ENCODE data around the gene CD44.
"Not testable (repeated sequence)": the region's sequence is repeated elsewhere in the genome, so short reads cannot be mapped to it uniquely, and the experiment has no call there.

Gene CD44

DNA sequence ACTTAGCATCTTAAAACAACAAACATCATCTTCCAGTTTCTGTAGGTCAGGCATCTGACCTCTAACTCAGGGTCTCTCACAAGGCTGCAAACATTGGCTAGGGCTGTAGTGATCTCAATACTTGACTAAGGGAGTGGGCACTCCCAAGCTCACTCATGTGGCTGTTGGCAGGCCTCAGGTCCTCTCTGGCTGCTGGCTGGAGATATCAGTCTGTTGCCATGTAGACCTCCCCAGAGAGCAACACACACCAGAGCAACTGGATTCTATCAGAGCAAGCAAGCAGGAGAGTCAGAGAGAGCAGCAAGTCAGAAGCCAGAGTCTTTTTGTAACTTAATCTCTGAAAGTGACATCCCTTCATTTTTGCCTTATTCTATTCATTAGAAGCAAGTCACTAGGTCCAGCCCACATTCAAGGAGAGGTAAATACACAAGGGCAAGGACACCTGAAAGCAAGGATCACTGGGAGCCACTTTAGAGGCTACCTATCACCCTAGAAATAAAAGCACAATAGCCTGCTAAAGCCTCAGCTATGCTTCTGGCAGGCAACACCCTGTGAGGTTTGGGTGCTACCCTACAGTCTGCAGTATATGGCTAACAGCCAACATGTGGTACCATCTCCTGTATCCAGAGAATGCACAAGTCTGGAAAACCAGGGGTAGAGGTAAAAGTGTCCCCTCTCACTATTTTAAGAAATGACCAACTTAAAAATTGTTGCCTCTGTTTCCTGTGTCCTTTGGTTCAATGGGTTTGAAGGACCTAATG lies 33.5 kb upstream of the CD44 start:
- DNase-seq: no peak
- H3K27ac Mint-ChIP-seq: no peak overlapping the region
- H3K4me3 Mint-ChIP-seq: no peak overlapping the region
- no peaks in the 10 kb centered on the region for H3K27me3 Mint-ChIP-seq
- no peaks in the 10 kb centered on the region for H3K36me3 Mint-ChIP-seq (ENCODE audit: low read depth)
- peaks cover 39% of the 10 kb centered on the region for H3K4me1 Mint-ChIP-seq (ENCODE audit: low read depth)
- no peaks in the 10 kb centered on the region for H3K9me3 Mint-ChIP-seq

DNA sequence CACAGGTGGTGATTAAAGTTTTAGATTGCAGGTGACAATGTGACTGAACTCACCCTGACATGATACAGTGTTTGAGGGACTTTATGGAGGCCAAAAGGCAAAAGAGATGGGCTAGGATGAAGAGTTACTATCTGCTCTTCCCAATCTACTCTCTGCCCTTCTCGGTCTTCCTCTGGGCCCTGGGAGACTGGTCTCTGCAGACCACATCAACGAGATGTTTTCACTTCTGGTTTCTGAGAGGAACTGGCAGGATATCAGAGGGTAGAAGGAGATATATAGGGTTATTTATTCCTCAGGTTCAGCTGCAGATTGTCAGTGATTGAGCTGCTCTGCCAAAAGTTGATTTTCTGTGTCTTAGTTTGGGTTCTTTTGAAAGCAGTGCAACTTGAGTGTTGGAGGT lies 32.4 kb upstream of the CD44 start:
- no peak for DNase-seq
- H3K36me3 Mint-ChIP-seq (ENCODE audit: low read depth): no peaks in the 10 kb centered on the region
- H3K27me3 Mint-ChIP-seq: no peaks in the 10 kb centered on the region
- H3K4me1 Mint-ChIP-seq (ENCODE audit: low read depth): peaks cover 50% of the 10 kb centered on the region
- H3K9me3 Mint-ChIP-seq: no peaks in the 10 kb centered on the region
- no peak overlapping the region for H3K4me3 Mint-ChIP-seq
- H3K27ac Mint-ChIP-seq: no peak overlapping the region

DNA sequence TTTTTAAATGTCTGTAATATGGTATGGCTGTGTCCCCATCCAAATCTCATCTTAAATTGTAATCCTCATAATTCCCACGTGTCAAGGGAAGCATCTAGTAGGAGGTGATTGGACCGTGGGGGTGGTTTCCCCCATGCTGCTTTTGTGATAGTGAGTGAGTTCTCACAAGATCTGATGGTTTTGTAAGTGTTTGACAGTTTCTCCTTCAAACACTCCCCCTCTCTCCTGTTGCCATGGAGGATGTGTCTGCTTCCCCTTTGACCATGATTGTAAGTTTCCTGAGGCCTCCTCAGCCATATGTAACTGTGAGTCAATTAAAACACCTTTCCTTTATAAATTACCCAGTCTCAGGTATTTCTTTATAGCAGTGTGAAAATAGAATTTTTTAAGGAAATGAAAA lies 31.1 kb upstream of the CD44 start:
- Mint-ChIP-seq H3K4me1 (ENCODE audit: low read depth) (peaks cover 57% of the 10 kb centered on the region), H3K9me3 (no peaks in the 10 kb centered on the region), H3K36me3 (ENCODE audit: low read depth) (no peaks in the 10 kb centered on the region), H3K27me3 (no peaks in the 10 kb centered on the region), H3K4me3 (no peak overlapping the region), H3K27ac (no peak overlapping the region)
- no peak for DNase-seq

DNA sequence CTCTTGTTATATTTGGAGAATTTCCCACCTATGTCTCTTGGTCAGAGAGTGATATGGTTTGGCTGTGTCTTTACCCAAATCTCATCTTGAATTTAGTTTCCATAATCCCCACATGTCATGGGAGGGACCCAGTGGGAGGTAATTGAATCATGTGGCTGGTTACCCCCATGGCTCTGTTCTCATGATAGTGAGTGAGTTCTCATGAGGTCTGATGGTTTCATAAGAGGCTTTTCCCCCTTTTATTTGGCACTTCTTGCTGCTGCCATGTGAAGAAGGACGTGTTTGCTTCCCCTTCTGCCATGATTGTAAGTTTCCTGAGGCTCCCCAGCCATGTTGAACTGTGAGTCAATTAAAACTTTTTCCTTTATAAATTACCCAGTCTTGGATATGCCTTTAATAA lies 30.6 kb upstream of the CD44 start:
- not testable (repeated sequence) for DNase-seq; H3K4me3 Mint-ChIP-seq; H3K36me3 Mint-ChIP-seq (ENCODE audit: low read depth); H3K9me3 Mint-ChIP-seq; H3K27ac Mint-ChIP-seq; H3K27me3 Mint-ChIP-seq
- H3K4me1 Mint-ChIP-seq (ENCODE audit: low read depth): peaks cover 57% of the 10 kb centered on the region

DNA sequence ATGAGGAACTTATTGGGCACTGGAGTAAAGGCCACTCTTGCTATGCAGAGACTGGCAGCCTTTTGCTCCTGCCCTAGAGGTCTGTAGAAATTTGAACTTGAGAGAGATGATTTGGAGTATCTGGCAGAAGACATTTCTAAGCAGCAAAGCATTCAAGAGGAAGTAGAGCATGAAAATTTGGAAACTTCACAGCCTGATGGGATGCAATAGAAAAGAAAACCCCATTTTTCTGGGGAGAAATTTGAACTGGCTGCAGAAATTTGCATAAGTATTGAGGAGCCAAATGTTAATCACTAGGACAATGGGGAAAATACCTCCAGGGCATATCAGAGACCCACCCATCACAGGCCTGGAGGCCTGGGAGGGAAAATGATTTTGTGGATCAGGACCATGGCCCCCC lies 29.9 kb upstream of the CD44 start:
- Mint-ChIP-seq H3K27ac (no peak overlapping the region), H3K4me1 (ENCODE audit: low read depth) (peaks cover 57% of the 10 kb centered on the region), H3K36me3 (ENCODE audit: low read depth) (no peaks in the 10 kb centered on the region), H3K27me3 (no peaks in the 10 kb centered on the region), H3K4me3 (no peak overlapping the region), H3K9me3 (no peaks in the 10 kb centered on the region)
- DNase-seq: no peak

DNA sequence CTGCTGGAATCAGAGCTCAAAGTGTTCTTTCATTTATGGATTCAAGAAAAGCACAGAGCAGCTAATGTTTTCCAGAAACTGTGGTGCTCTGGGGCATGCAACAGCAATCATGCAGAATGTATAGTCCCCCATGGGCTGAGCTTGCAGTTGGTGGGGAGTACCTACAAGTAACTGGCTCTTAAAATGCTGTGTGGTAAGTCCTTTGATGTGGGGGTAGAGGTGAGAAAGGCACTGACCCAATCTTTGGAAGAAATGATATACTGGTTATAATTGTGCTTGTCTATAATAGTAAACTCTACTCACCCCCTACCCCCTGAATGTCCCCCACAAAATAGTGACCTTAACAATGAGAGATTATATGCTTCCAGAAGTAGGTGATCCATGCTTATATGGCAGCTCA lies 29.1 kb upstream of the CD44 start:
- Mint-ChIP-seq H3K36me3 (ENCODE audit: low read depth) (no peaks in the 10 kb centered on the region), H3K9me3 (no peaks in the 10 kb centered on the region), H3K27me3 (no peaks in the 10 kb centered on the region), H3K4me3 (no peak overlapping the region), H3K27ac (no peak overlapping the region), H3K4me1 (ENCODE audit: low read depth) (peaks cover 57% of the 10 kb centered on the region)
- DNase-seq: no peak

DNA sequence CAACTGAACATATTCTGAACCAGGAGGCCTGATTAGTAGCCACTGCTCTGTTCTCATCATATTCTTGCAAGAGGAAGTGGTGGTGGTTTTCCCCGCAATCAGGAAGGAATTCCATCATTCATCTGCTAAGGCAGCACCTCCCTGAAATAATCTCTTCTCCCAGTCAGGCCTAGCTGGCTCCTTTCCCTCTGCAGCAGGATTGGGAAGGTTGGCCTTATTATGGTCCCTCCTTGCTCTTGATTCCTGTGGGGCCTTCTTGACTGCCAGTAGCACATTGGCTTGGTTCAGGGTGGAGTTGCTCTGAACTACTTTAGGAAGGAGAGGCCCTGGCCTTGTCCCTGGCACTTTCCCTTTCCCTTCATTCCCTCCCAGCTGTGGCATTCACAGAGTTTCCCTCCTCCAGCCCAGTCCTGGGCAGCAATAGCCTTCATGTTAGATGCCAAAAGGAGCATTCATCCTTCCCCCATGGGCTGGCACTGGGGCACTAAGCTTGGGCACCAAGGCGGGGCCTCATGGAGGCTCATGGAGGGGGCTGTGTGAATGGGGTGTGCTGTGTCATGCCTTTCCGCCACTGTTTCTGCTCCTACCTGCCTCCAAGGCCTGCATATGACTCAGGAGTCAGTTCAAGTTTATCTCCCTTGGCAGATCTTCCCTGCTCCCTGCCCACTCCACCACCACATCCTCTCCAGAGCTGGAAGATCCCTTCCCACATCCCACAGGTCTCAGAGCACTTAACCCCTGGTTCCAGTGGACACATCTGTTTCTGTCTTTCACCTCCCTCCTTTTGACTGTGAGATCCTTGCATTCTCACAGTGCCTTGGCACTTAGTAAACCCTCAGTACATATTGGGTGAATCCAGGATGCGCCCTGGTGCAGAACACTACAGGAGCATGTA lies 27.6 kb upstream of the CD44 start:
- no peaks in the 10 kb centered on the region for H3K27me3 Mint-ChIP-seq
- no peak overlapping the region for H3K4me3 Mint-ChIP-seq
- no peak overlapping the region for H3K27ac Mint-ChIP-seq
- no peak for DNase-seq
- H3K9me3 Mint-ChIP-seq: no peaks in the 10 kb centered on the region
- no peaks in the 10 kb centered on the region for H3K36me3 Mint-ChIP-seq (ENCODE audit: low read depth)
- peaks cover 46% of the 10 kb centered on the region for H3K4me1 Mint-ChIP-seq (ENCODE audit: low read depth)

DNA sequence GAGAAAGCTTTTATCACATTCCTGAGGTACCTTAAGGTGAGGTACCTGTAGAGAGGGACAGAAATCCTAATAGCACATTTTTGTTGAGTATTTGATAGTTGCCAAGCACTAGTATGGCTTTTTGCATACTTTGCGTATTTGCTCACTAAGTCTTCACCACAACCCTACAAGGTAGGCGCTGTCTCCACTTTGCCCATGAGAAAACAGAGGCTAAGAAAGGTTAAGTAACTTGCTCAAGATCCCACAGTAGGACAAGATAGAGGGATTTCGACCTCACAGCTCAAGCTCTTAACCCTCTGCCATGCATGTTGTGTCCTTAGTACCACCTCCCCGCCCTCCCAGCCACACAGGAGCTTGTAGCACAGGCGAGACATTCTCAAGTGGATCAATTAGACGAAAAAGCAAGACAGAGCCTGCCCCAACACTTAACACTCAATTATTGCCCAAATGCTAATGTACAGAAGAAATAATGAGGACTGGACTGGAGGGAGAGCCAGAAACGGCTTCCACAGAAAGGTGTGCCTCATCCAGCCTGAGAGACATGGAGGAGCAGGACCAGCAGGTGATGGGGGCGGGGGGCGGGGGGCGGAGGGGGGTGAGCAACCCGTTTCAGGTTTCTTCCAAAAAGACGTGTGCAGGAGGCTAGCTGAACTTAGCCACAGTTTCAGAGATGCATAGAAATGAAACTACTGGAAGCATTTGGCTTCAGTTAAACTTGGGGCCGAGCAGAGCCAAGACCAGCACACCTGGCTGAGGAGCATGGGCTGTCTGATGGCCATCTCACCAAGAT lies 26.7 kb upstream of the CD44 start:
- H3K9me3 Mint-ChIP-seq: no peaks in the 10 kb centered on the region
- no peaks in the 10 kb centered on the region for H3K27me3 Mint-ChIP-seq
- no peak for DNase-seq
- no peaks in the 10 kb centered on the region for H3K36me3 Mint-ChIP-seq (ENCODE audit: low read depth)
- H3K4me1 Mint-ChIP-seq (ENCODE audit: low read depth): peaks cover 38% of the 10 kb centered on the region
- no peak overlapping the region for H3K4me3 Mint-ChIP-seq
- H3K27ac Mint-ChIP-seq: no peak overlapping the region

DNA sequence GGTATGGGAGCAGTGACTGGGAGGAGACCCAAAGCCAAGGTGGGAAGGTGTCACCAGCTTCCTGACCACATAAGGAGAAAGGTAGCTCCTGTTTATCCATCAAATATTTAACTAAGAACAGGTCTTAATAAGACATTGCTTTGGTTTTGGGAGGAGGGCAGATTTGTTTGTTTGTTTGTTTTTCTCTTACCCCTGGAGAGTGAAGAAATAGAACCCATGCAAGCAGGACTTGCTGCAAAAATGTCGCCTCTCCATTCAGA lies 26.2 kb upstream of the CD44 start:
- Mint-ChIP-seq H3K27ac (no peak overlapping the region), H3K36me3 (ENCODE audit: low read depth) (no peaks in the 10 kb centered on the region), H3K4me3 (no peak overlapping the region), H3K27me3 (no peaks in the 10 kb centered on the region), H3K4me1 (ENCODE audit: low read depth) (peaks cover 33% of the 10 kb centered on the region), H3K9me3 (no peaks in the 10 kb centered on the region)
- no peak for DNase-seq

DNA sequence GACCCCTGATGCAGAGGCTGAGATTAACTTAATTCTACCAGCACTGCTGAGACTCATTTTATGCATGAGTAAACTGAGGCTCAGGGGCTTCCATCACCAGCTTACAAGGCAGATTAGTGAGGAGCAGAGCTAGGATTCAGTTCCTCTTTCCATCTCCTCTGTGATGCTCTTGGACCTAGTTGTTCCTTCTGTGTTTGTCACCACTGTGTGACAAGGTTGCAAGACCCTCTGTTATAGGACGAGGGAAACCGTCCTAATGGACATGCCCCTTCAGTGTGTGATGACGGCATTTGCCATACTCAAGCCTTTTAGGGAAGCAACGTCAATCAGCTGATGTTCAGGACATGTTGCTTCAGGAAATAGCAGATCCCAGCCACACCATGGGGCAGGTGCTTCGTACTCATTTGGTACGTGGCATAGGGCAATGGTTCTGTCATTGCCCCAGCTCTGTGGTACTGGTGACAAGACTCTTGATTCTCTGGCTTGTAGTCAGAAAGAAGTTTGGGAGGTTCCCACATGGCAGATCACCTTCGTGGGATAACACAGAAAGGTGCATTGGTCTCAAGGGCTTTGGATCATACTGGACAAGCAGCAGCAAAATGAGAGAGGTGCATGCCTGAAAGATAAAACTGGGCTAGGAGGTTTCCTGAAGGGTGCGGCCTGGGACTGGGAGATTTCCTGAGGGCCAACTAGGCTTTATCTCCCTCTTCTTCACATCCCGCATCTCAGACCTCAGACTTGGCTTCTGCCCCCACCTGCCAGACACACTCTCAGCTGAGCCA lies 23.9 kb upstream of the CD44 start:
- H3K9me3 Mint-ChIP-seq: no peaks in the 10 kb centered on the region
- no peaks in the 10 kb centered on the region for H3K27me3 Mint-ChIP-seq
- H3K4me3 Mint-ChIP-seq: no peak overlapping the region
- no peak overlapping the region for H3K27ac Mint-ChIP-seq
- H3K4me1 Mint-ChIP-seq (ENCODE audit: low read depth): peaks cover 26% of the 10 kb centered on the region
- DNase-seq: no peak
- no peaks in the 10 kb centered on the region for H3K36me3 Mint-ChIP-seq (ENCODE audit: low read depth)

DNA sequence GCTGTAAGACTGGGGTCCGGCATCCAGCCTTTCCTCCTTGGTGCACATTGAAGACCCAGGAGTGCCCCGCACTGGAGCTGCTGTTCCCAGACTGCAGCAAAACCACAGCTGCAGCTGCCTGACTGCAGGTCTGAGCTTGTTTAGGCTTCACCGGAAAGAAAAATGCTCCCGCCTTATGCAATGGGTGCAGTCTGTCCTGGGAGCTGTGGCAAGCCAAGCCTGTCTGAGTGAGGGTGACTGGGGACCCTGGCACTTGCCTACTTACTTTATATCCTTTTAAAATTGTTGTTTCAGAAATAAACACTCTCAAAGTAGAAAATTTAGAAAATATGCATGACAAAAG lies 23.3 kb upstream of the CD44 start:
- H3K4me3 Mint-ChIP-seq: no peak overlapping the region
- H3K27ac Mint-ChIP-seq: no peak overlapping the region
- no peaks in the 10 kb centered on the region for H3K27me3 Mint-ChIP-seq
- no peak for DNase-seq
- no peaks in the 10 kb centered on the region for H3K9me3 Mint-ChIP-seq
- H3K36me3 Mint-ChIP-seq (ENCODE audit: low read depth): no peaks in the 10 kb centered on the region
- peaks cover 21% of the 10 kb centered on the region for H3K4me1 Mint-ChIP-seq (ENCODE audit: low read depth)

DNA sequence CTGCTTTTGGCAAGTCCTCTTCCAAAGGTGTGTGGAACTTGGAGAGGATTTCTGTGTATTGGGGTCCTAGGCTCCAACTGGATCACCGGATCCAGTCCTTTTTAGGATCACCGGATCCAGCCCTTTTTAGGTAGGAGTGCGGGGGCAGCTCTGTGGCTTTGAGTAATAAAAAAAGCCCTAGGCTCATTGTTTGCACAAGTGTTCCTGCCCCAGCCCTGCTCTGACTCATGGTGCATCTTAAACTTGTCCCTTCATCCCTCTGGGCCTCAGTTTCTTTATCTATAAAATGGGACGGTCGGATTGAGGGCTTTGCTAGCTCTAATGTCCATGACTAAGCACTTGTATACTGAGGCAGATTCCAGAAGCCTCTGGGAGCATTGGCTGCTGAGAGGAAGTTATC lies 22.7 kb upstream of the CD44 start:
- DNase-seq: no peak
- Mint-ChIP-seq H3K36me3 (ENCODE audit: low read depth) (no peaks in the 10 kb centered on the region), H3K27ac (no peak overlapping the region), H3K9me3 (no peaks in the 10 kb centered on the region), H3K27me3 (no peaks in the 10 kb centered on the region), H3K4me1 (ENCODE audit: low read depth) (peaks cover 19% of the 10 kb centered on the region), H3K4me3 (no peak overlapping the region)

DNA sequence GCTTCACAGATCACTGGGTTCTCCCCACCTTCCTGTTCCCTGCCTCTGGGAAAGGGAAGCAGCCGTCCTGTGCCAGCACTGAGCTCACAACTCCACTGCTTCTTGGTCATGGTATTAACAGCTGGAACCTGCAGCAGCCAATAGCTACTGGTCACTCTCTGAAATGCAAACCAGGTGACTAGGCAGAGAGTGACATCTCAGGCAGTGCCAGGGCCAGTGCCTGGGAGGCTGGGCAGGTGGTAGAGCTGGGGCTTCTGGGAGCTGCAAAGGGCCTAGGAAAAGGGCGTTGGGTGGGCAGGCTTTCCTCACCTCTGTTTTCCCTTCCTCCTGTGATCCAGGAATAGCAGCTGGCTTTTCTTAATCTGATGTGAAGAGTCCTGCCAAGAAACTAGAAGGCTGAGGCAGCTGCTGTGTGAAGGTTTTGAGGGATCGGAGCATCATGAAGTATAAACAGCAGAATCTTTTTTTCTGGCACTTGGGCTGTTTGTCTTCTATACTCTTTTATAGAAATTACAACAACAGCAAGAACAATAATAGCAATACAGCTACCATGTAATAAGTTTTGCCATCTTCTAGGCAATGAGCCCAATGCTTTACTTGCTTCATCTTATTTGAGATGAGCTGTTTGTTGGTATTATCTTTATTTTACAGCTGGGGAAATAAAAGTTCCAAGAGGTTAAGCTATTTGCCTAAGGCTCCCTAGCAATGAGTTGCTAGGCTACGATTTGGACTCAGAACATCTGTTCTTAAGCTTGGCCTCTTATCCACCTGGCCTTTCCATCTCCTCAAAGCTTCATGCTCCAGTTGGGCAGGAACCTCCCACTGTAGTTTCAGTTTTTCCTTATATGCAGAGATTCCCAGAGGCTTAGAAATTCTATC lies 22.0 kb upstream of the CD44 start:
- H3K27me3 Mint-ChIP-seq: no peaks in the 10 kb centered on the region
- no peak overlapping the region for H3K4me3 Mint-ChIP-seq
- no peak for DNase-seq
- no peak overlapping the region for H3K27ac Mint-ChIP-seq
- H3K4me1 Mint-ChIP-seq (ENCODE audit: low read depth): peaks cover 19% of the 10 kb centered on the region
- H3K36me3 Mint-ChIP-seq (ENCODE audit: low read depth): no peaks in the 10 kb centered on the region
- H3K9me3 Mint-ChIP-seq: no peaks in the 10 kb centered on the region

DNA sequence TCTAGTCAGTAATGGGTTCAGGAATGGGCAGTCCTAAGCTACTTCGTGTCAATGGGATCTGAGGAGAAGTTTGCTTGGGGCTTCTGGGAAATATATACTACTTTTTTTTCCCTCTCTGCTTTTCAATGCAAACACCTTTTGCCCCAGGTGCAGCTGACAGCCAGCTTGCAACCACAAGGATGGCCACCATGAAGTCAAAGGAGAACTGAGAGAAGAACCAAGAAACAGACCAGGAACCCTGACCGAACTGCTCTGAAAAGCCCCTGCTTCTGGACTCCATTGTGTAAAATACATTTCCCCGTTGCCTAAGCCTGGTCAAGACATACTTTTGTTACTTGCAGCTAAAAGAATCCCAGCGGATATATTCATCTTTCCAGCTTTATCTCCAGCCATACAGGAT lies 20.1 kb upstream of the CD44 start:
- Mint-ChIP-seq H3K36me3 (ENCODE audit: low read depth) (no peaks in the 10 kb centered on the region), H3K9me3 (no peaks in the 10 kb centered on the region), H3K27ac (no peak overlapping the region), H3K27me3 (no peaks in the 10 kb centered on the region), H3K4me3 (no peak overlapping the region), H3K4me1 (ENCODE audit: low read depth) (peaks cover 33% of the 10 kb centered on the region)
- DNase-seq: no peak

Measured in activated T-cell treated with anti-CD3 and anti-CD28 coated beads, Interleukin-2, amount 50 U/mL, for 24 hours (primary cell).